Spleen (tissue), 7 donors: ENCODE data around the gene DUOX2.
A peak's percentile ranks its signal among the peaks of the same experiment; 100 is the strongest.

Experiments used
- CTCF ChIP-seq, 11 experiments: fragments of 200-600 bp in 7 of 11; fragments of 450-650 bp in 4 of 11; sonication (generic) in 4 of 11; IDR thresholded peaks in 8 of 11; conservative IDR thresholded peaks in 3 of 11; 1 replicate in 7 of 11; 2 replicates in 4 of 11; pipeline versions ENCODE4 v1.4.0 to v1.8.0; 2016 to 2021; ENCODE audit warnings: antibody characterized with exemption in 11 of 11, inconsistent platforms in 4 of 11, mild to moderate bottlenecking in 1 of 11
- POLR2A ChIP-seq, 3 donors: fragments of 450-650 bp; IDR thresholded peaks; one replicate each; pipeline ENCODE4 v1.5.1; 2017; ENCODE audit warnings: antibody characterized with exemption in 3 of 3, mild to moderate bottlenecking in 1 of 3
- donor health status: DM: no; HTN: no; CAD: no; lungs with moderate emphysema.
- donor health status: DM: no; HTN: no; CAD: no.
- donor health status: DM: no; HTN: no; CAD: no.

DNA sequence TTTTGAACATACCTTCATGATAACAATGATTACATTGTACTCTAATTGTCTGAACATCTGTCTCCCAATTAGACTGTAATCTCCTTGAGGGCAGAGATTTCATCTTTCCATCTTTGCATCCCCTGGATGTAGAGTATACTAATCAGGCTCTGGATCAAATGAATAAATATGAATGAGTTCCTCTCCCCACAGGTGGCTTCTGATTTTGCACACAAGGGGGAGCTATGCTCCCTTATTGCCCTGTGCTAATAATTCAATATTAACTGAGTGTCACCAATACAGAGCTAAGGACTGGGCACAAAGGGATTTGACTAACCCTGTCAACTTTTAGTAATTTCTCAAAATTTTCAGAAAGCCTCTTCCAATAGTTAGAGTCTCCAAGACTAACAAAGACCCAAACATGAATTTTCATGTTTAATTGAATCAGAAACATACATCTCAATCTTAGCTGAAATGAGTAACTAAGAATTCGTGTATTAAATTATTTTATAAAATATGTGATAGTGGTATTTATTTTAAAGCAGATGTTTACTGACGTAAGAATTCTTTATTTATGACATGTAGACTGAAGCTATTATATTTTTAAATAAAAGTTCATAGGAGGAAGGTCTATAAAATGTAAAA lies 12.7 kb upstream of the DUOX2 start:
- TF ChIP-seq CTCF (IDR thresholded peaks at IDR 0.05 in 8 of 11, conservative IDR thresholded peaks at IDR 0.05 in 3 of 11) (peak; percentile 27 to 77 (median 57)), POLR2A (IDR thresholded peaks at IDR 0.05) (no peak)
